Upper lobe of left lung (tissue), 6 donors: Measurements from ENCODE around the gene LSM12. TPM values are rescaled to one million over a fixed set of nuclear protein-coding genes. Genes with fewer than 3 reads are reported as not detected.
"Not testable (repeated sequence)": the region's sequence is repeated elsewhere in the genome, so short reads cannot be mapped to it uniquely, and the experiment has no call there.

ENCODE experiments used
- ATAC-seq, 2 donors: fragments of 200-7000 bp; cut with Tn5 transposase; one replicate each; pipeline ENCODE4 v1.9.1; 2022; ENCODE audit warnings: mild to moderate bottlenecking in 2 of 2, moderate library complexity in 2 of 2; ENCODE audit not compliant: low FRiP score in 2 of 2
- DNase-seq, 2 donors: peaks; one replicate each; pipeline ENCODE4 v3.0.0-alpha.2; 2019 to 2020
- H3K27ac ChIP-seq, 4 donors: fragments of 200-600 bp; sonication (generic); one replicate each; pipeline ENCODE4 v1.5.1; 2016 to 2019
- H3K27me3 ChIP-seq, 4 donors: fragments of 200-600 bp; sonication (generic); one replicate each; pipeline ENCODE4 v1.5.1; 2017 to 2019
- H3K36me3 ChIP-seq, 4 donors: fragments of 200-600 bp; sonication (generic); one replicate each; pipeline ENCODE4 v1.5.1; 2016 to 2019
- H3K4me1 ChIP-seq, 4 donors: fragments of 200-600 bp; sonication (generic); one replicate each; pipeline ENCODE4 v1.5.1; 2018 to 2019
- H3K4me3 ChIP-seq, 4 donors: fragments of 200-600 bp; sonication (generic); one replicate each; pipeline ENCODE4 v1.5.1; 2017 to 2019; ENCODE audit warnings: mild to moderate bottlenecking in 2 of 4, moderate library complexity in 1 of 4
- H3K9me3 ChIP-seq, 4 donors: fragments of 200-600 bp; sonication (generic); one replicate each; pipeline ENCODE4 v1.5.1; 2018 to 2019
- CTCF ChIP-seq, 6 experiments: fragments of 450-650 bp in 4 of 6; fragments of 200-600 bp in 2 of 6; sonication (generic) in 2 of 6; IDR thresholded peaks; one replicate each; pipeline ENCODE4 v1.5.1; 2016 to 2019; ENCODE audit warnings: antibody characterized with exemption in 6 of 6
- EP300 ChIP-seq, 4 donors: sonication (generic); formaldehyde crosslinking; IDR thresholded peaks; one replicate each; pipeline ENCODE4 v1.5.1; 2017; ENCODE audit warnings: antibody characterized with exemption in 4 of 4, control low read depth in 2 of 4
- POLR2A ChIP-seq, 4 donors: fragments of 450-650 bp; IDR thresholded peaks; one replicate each; pipeline ENCODE4 v1.5.1; 2016 to 2017; ENCODE audit warnings: antibody characterized with exemption in 4 of 4, mild to moderate bottlenecking in 2 of 4
- POLR2AphosphoS5 ChIP-seq, 2 donors: sonication (generic); formaldehyde crosslinking; IDR thresholded peaks; one replicate each; pipeline ENCODE4 v1.5.1; 2017; ENCODE audit warnings: antibody characterized with exemption in 2 of 2
- WGBS, 2 donors: methylation state at CpG; one replicate each; pipeline ENCODE4 v1.1.5; 2017 to 2018; 5-methylcytosine and 5-hydroxymethylcytosine counted together
- total RNA-seq, 6 donors: library from RNA; depleted of rRNA in 4 of 6; stranded (reverse); fragments of >200 nt in 4 of 6; gene quantifications; one replicate each; pipeline versions ENCODE4 v1.1.0 to v1.2.1, GENCODE V29; 2016 to 2021
- donor health status: DM: no; HTN: no; CAD: no; lungs with moderate emphysema.
- donor health status: DM: no; HTN: yes; CAD: no; lungs with severe emphysema.

The LSM12 gene
- total RNA-seq, 6 donors from 2014 or later, result 14.8 to 38.3 (median 33.6) TPM

GRCh38 chr17:44102849-44103622 lies 36.6 kb upstream of the LSM12 start:
- WGBS, 2 donors, result 84% methylated on average over 15 to 16 of the region's 16 CpGs
- H3K36me3 ChIP-seq, result peaks cover 0 to 18% (median 9%) of the 10 kb centered on the region in 4 donors
- TF ChIP-seq CTCF (IDR thresholded peaks at IDR 0.05) (no peak), POLR2A (IDR thresholded peaks at IDR 0.05) (no peak), EP300 (IDR thresholded peaks at IDR 0.05) (no peak), POLR2AphosphoS5 (IDR thresholded peaks at IDR 0.05) (no peak)
- peak overlapping the region in 1 of 4 donors; percentile 4 for H3K27ac ChIP-seq
- H3K4me1 ChIP-seq, result peaks cover 13 to 23% (median 18%) of the 10 kb centered on the region in 4 donors
- no peaks in the 10 kb centered on the region for H3K27me3 ChIP-seq
- DNase-seq (no peak), ATAC-seq (no peak)
- H3K4me3 ChIP-seq, result no peak overlapping the region
- no peaks in the 10 kb centered on the region for H3K9me3 ChIP-seq

GRCh38 chr17:44101858-44102257 lies 35.4 kb upstream of the LSM12 start:
- 92 to 93% methylated on average over 3 to 6 of the region's 6 CpGs for WGBS, 2 donors
- not testable (repeated sequence) for DNase-seq, H3K9me3 ChIP-seq, H3K4me3 ChIP-seq, H3K27ac ChIP-seq, ATAC-seq, H3K27me3 ChIP-seq
- H3K36me3 ChIP-seq, result peaks cover 0 to 19% (median 10%) of the 10 kb centered on the region in 4 donors
- peaks cover 11 to 23% (median 21%) of the 10 kb centered on the region in 4 donors for H3K4me1 ChIP-seq

GRCh38 chr17:44097110-44097958 lies 30.9 kb upstream of the LSM12 start:
- H3K36me3 ChIP-seq, result peaks cover 8 to 19% (median 16%) of the 10 kb centered on the region in 4 donors
- DNase-seq (no peak), ATAC-seq (no peak)
- TF ChIP-seq EP300 (IDR thresholded peaks at IDR 0.05) (no peak), POLR2AphosphoS5 (IDR thresholded peaks at IDR 0.05) (no peak), CTCF (IDR thresholded peaks at IDR 0.05) (no peak), POLR2A (IDR thresholded peaks at IDR 0.05) (no peak)
- no peaks in the 10 kb centered on the region for H3K9me3 ChIP-seq
- peak overlapping the region; percentile 86 to 92 (median 88) for H3K27ac ChIP-seq
- no peaks in the 10 kb centered on the region for H3K27me3 ChIP-seq
- H3K4me1 ChIP-seq, result peaks cover 31 to 42% (median 36%) of the 10 kb centered on the region in 4 donors
- H3K4me3 ChIP-seq, result no peak overlapping the region
- 68 to 83% methylated on average over 1 to 13 of the region's 13 CpGs for WGBS, 2 donors

GRCh38 chr17:44095647-44096496 lies 29.4 kb upstream of the LSM12 start:
- Histone ChIP-seq H3K4me3 (peak overlapping the region in 3 of 4 donors; percentile 22 to 43 (median 29)), H3K36me3 (peaks cover 19 to 32% (median 30%) of the 10 kb centered on the region in 4 donors), H3K27ac (peak overlapping the region; percentile 86 to 92 (median 88)), H3K27me3 (no peaks in the 10 kb centered on the region), H3K4me1 (peaks cover 31 to 42% (median 36%) of the 10 kb centered on the region in 4 donors), H3K9me3 (no peaks in the 10 kb centered on the region)
- ATAC-seq (peak; percentile 76 to 86), DNase-seq (peak in 1 of 2 donors; percentile 61)
- 18 to 23% methylated on average over 12 of the region's 12 CpGs for WGBS, 2 donors
- TF ChIP-seq POLR2A (IDR thresholded peaks at IDR 0.05), result peak in 1 of 4 donors; percentile 23
- peak in 2 of 6 experiments; percentile 5 to 28 for TF ChIP-seq CTCF (IDR thresholded peaks at IDR 0.05)
- TF ChIP-seq EP300 (IDR thresholded peaks at IDR 0.05), result no peak
- TF ChIP-seq POLR2AphosphoS5 (IDR thresholded peaks at IDR 0.05), result peak; percentile 35 to 42
